GM19239 (cell line): Measurements from ENCODE around the gene USP6.
"Not testable (repeated sequence)": the region's sequence is repeated elsewhere in the genome, so short reads cannot be mapped to it uniquely, and the experiment has no call there.

Experiments
- DNase-seq: peaks from one replicate; pipeline ENCODE4 v3.0.0; 2011; ENCODE audit warnings: low spot score; ENCODE audit not compliant: insufficient read length
- FAIRE-seq: peaks from 2 replicates; lab custom pipeline; 2011; peaks lifted over from hg19 to GRCh38; lab: Jason Lieb, UNC

USP6 gene

GRCh38 chr17:5121186-5121841 lies 5.5 kb downstream of the USP6 start:
- FAIRE-seq (no peak), DNase-seq (no peak)

- FAIRE-seq, DNase-seq: not testable (repeated sequence)
Observed at GRCh38 chr17:5122056-5122455, 6.2 kb downstream of the USP6 start.

GRCh38 chr17:5122586-5123342 lies 6.9 kb downstream of the USP6 start:
- DNase-seq: no peak

DNA sequence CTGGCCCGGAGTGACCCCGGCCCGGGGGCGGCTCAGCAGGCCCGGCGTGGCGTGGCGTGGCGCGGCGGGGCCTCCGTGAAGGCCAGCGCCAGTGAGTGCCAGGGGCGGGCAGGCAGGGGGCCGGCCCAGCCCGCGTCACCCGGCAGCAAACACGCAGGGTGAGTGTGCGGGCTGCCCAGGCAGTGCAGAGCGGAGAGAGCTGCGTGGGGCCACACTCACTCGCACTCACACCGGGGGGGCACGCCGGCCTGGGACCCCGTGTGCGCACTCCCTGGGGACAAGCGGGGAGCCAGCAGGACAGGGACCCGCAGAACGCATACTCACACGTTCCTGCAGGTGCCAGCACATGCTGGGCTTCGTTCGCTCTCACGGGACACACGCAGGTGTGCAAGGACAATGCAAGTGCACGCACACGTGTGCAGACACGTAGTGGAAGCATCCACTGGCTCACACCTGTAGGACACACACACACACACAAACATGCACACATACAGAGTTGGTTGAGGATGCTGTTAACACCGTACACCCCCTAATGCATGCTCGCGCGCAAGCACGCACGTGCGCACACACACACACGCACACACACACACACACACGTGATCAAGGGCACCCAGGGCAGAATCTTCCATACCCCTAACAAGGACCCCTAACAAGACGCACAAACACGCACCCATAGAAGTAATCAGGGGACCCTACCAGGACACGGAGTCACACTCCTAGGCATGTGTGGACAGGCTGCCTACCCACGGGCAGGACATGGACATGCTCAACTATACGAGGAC lies 7.7 kb downstream of the USP6 start:
- FAIRE-seq (no peak), DNase-seq (no peak)

More at GRCh38 chr17:5122586-5123342, 6.9 kb downstream of the USP6 start:
- no peak for FAIRE-seq

DNA sequence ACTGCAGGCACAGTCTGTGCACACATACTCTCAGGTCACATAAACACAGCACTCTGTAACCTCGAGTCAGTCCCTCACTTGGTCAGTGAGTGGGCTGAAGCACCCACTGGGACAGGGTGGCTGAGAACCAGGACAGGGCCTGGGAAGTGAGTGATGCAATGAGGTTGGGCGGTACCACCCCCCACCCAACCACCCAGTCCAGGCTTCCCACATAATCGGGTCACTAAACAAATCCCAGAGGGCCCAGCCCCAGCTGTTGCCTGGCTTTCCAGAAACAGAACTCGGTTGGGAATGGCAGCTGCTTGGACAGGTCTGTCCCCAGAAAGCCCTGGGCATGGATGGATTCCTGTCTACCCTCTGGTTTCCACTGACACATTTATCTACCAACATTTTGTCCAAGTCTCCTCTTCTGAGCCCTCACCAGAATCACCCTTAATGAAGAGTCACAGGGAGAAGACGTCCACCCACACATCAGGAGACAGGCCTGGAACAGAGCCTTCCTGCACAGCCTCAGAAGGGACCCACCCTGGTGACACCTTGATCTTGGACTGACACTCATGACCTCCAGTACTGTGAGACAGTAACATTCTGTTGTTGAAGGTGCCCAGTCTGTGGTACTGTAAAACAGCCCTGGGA lies 8.4 kb downstream of the USP6 start:
- not testable (repeated sequence) for FAIRE-seq, DNase-seq

- FAIRE-seq, DNase-seq: not testable (repeated sequence)
Observed at GRCh38 chr17:5124896-5125295, 9.1 kb downstream of the USP6 start.

DNA sequence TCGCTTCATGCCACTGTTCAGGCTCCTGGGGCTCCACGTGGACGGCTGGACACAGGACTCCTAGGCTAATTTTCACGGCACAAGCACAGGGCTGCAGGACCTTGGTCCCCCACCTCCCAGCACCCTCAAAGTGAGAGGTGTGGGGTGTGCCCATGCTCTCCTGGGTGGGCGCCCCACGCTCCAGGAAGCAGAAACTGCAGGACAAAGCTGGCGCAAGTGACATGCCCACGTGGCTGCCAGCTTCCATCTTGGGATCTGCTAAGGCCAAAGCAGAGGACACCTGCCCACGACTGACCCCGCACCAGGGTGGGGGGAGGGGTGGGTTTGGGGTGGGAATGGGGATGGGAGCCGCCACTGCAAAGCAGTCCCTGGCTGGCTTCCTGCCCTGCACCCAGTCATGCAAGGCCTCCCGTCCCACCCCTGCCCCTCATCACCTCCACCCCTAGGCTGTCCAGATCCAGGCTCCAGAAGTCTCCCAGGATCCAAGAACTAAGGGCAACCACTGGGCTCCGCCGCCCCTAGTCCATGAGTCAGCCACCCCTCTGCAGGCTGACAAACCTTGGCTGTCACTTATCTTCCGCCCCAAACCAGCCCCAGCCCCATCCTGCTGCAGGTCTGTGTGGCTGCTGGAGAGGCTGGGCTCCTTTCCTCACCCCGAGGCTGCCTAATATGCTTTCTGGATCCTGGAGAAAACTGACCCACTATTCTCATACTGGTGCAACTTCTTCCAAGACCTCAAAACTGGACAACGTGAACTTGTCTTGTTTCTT lies 11.1 kb downstream of the USP6 start:
- DNase-seq: no peak
- no peak for FAIRE-seq

DNA sequence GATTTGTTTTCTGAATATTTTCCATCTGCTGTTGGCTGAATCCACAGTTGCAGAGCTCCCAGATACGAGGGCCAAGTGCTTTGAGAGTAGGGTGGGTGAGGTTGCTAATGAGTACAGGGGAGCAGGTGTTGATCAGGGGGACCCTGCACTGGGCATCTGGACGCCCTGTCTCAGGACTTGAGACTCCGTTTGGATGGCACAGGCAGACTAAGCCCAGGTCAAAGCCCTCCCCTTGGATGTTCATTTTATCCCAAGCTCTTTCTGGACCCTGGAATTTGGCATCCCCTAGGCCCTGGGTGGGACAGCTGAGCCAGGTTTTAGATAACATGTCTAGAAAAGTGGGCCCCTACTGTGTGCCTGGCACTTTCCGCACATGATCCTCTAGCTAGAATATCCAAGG lies 12.1 kb downstream of the USP6 start:
- DNase-seq (no peak), FAIRE-seq (no peak)

DNA sequence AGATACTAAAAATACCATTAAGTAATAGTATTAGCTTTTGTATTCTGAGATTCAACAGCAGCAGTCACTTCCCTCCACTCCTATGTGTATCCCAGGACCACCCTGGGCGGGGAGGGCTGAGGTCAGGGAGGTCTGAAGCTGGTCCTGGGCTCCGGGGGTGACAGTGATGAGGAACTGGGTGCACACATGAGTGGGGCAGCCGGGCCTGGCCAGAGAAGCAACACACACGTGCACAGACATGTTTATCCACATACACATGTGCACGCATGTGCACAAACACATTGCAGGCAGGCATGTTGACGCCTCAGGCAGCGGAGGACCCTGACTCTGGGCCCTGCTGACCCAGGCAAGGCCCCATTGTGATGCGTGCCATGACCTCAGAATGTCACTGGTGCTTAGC lies 12.6 kb downstream of the USP6 start:
- FAIRE-seq, DNase-seq: not testable (repeated sequence)

GRCh38 chr17:5128905-5129535 lies 13.2 kb downstream of the USP6 start:
- DNase-seq (no peak), FAIRE-seq (no peak)

- not testable (repeated sequence) for DNase-seq, FAIRE-seq
Observed at GRCh38 chr17:5129770-5130169, 13.9 kb downstream of the USP6 start.

GRCh38 chr17:5130261-5130660 lies 14.4 kb downstream of the USP6 start:
- DNase-seq, FAIRE-seq: not testable (repeated sequence)

GRCh38 chr17:5130687-5131086 lies 14.9 kb downstream of the USP6 start:
- not testable (repeated sequence) for FAIRE-seq, DNase-seq

DNA sequence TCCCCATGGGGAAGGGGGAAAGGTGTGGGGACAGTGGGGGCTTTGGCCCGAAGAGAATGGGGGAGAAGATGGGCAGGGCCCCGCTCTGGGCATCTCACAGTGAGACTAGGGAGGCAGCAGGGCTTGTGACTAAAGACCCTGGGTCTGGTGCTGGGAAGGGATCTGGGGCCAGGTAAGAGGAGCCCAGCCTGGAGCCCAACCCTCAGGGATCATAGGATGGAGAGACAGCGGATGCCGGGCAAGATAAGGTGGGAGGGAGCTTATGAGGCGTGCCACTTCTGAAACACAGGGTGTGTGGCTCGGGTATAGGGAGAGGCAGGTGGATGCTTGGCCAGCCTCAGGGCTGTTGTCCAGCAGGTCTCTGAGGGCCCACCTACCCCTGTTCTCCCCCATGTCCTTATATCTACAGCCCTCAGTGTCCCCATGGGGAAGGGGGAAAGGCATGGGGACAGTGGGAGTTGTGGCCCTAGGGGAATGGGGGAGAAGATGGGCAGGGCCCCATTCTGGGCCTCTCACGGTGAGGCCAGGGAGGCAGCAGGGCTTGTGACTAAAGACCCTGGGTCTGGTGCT lies 15.4 kb downstream of the USP6 start:
- FAIRE-seq (no peak), DNase-seq (no peak)

GRCh38 chr17:5131799-5132502 lies 16.1 kb downstream of the USP6 start:
- not testable (repeated sequence) for FAIRE-seq, DNase-seq

DNA sequence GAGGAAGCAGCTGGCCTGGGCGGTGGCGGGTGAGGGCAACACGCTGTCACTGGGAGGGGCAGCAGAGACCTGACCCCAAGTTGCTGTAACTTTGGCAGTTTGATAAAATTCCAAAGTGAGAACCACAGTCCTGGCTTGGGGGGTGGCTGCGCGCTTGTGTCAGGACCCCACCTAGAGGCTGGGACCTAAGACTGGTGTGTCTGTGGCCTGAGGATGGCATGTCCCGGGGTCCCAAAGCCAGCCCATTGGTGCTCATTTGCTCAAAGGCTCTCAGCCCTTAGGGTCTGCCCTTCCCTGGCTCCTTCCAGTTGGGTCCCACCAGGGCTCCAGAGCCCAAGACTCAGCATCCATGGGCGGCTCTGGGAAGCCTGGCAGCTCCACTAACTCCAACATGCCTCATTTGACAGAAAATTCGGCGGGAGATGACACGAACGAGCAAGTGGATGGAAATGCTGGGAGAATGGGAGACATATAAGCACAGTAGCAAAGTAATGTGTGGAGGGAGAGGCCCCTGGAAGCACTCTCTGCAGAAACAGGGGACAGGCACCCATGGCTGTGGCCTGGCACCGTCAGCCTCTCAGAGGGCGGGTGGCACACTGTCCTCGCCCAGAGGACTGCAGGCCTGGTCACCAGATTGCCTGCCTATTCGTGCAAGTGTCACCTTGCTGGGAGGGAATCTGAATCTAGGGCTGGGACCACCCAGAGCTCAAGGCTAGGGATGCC lies 16.8 kb downstream of the USP6 start:
- FAIRE-seq, DNase-seq: not testable (repeated sequence)

DNA sequence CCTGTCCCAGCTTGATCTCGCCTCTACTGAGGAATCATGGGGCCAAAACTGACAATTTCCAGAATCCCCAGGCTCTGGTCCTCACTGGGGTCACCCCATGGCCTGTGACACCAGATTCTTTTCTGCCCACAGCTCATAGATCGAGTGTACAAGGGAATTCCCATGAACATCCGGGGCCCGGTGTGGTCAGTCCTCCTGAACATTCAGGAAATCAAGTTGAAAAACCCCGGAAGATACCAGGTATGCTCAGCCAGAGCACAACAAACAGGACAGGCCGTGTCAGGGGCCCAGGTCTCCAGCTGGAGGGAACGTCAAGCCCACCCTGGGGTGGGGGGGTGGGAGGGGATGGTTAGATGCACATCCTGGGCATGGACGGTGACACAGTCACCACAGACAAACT lies 17.5 kb downstream of the USP6 start:
- FAIRE-seq (no peak), DNase-seq (no peak)
